Measurements from ENCODE around the gene B3GNT7. TPM values are rescaled to one million over a fixed set of nuclear protein-coding genes. Genes with fewer than 3 reads are reported as not detected.
A peak's percentile ranks its signal among the peaks of the same experiment; 100 is the strongest.

B3GNT7 gene
- total RNA-seq, 2 donors from 2014 or later, result 8.6 to 22.1 TPM

- H3K4me1 ChIP-seq, result peaks cover 33% of the 10 kb centered on the region
- no peaks in the 10 kb centered on the region for H3K9me3 ChIP-seq
- H3K27ac ChIP-seq, result peak overlapping the region in 1 of 4 donors; percentile 34
- 89 to 92% methylated on average over 14 of the region's 14 CpGs for WGBS, 2 donors
- DNase-seq, result no peak
- no peak overlapping the region for H3K4me3 ChIP-seq
- TF ChIP-seq POLR2A (IDR thresholded peaks at IDR 0.05) (no peak), CTCF (IDR thresholded peaks at IDR 0.05) (no peak)
- H3K36me3 ChIP-seq (replicated peaks in 1 of 2; ENCODE audit: insufficient read depth in 1 of 2, low read depth in 2 of 2), result no peaks in the 10 kb centered on the region
- no peaks in the 10 kb centered on the region for H3K27me3 ChIP-seq
- ATAC-seq, result no peak
- intact Hi-C loops (cut with DNase I), result loop anchor here (10.0 kb wide), 1 partner anchor 158 kb away; no protein-coding TSS in a partner anchor
These were observed 2.9 kb upstream of the B3GNT7 start for GRCh38 chr2:231392431-231393148.

GRCh38 chr2:231393149-231394131 lies 2.1 kb upstream of the B3GNT7 start:
- DNase-seq, result no peak
- WGBS, 2 donors, result 73 to 74% methylated on average over 11 to 17 of the region's 17 CpGs
- H3K27ac ChIP-seq, result peak overlapping the region in 3 of 4 donors; percentile 7 to 72 (median 30)
- H3K4me1 ChIP-seq, result peaks cover 42% of the 10 kb centered on the region
- ATAC-seq, result no peak
- H3K4me3 ChIP-seq, result no peak overlapping the region
- intact Hi-C loops (cut with DNase I), result loop anchor here (10.0 kb wide), 1 partner anchor 159 kb away; no protein-coding TSS in a partner anchor
- TF ChIP-seq CTCF (IDR thresholded peaks at IDR 0.05) (peak in 3 of 7 experiments; percentile 8 to 29 (median 17)), POLR2A (IDR thresholded peaks at IDR 0.05) (no peak)
- no peaks in the 10 kb centered on the region for H3K9me3 ChIP-seq
- H3K27me3 ChIP-seq, result no peaks in the 10 kb centered on the region
- peaks cover 2 to 3% of the 10 kb centered on the region in 2 donors for H3K36me3 ChIP-seq (replicated peaks in 1 of 2; ENCODE audit: insufficient read depth in 1 of 2, low read depth in 2 of 2)

GRCh38 chr2:231394211-231395141 lies 1.0 kb upstream of the B3GNT7 start:
- peak overlapping the region in 1 of 2 donors; percentile 10 for H3K4me3 ChIP-seq
- H3K36me3 ChIP-seq (replicated peaks in 1 of 2; ENCODE audit: insufficient read depth in 1 of 2, low read depth in 2 of 2), result peaks cover 3% of the 10 kb centered on the region in 2 donors
- ATAC-seq (peak; percentile 55), DNase-seq (peak; percentile 45 to 66 (median 58))
- no peaks in the 10 kb centered on the region for H3K27me3 ChIP-seq
- H3K9me3 ChIP-seq, result no peaks in the 10 kb centered on the region
- peak overlapping the region in 3 of 4 donors; percentile 72 to 85 (median 76) for H3K27ac ChIP-seq
- WGBS, 2 donors, result 60 to 61% methylated on average over 13 of the region's 13 CpGs
- TF ChIP-seq POLR2A (IDR thresholded peaks at IDR 0.05) (peak in 1 of 3 donors; percentile 13), CTCF (IDR thresholded peaks at IDR 0.05) (peak in 6 of 7 experiments; percentile 19 to 56 (median 36))
- intact Hi-C loops (cut with DNase I), result loop anchor here (10.0 kb wide), 1 partner anchor 160 kb away; no protein-coding TSS in a partner anchor
- peaks cover 52% of the 10 kb centered on the region for H3K4me1 ChIP-seq

Measured in body of pancreas (tissue), 4 donors.